ENCODE measurements around the gene RAPGEF4. TPM values are rescaled to one million over a fixed set of nuclear protein-coding genes. Genes with fewer than 3 reads are reported as not detected.
A peak's percentile ranks its signal among the peaks of the same experiment; 100 is the strongest.

Gene RAPGEF4
- 10 to 100 TPM in 4 of 6 experiments, 1 to 10 TPM in 2; 9.5 to 18.4 (median 14.7) TPM for total RNA-seq
- long read RNA-seq, partial matches to known transcripts: 4 of 5 reads
- long read RNA-seq, other reads (novel, unspliced or antisense): 1 of 5 reads

DNA sequence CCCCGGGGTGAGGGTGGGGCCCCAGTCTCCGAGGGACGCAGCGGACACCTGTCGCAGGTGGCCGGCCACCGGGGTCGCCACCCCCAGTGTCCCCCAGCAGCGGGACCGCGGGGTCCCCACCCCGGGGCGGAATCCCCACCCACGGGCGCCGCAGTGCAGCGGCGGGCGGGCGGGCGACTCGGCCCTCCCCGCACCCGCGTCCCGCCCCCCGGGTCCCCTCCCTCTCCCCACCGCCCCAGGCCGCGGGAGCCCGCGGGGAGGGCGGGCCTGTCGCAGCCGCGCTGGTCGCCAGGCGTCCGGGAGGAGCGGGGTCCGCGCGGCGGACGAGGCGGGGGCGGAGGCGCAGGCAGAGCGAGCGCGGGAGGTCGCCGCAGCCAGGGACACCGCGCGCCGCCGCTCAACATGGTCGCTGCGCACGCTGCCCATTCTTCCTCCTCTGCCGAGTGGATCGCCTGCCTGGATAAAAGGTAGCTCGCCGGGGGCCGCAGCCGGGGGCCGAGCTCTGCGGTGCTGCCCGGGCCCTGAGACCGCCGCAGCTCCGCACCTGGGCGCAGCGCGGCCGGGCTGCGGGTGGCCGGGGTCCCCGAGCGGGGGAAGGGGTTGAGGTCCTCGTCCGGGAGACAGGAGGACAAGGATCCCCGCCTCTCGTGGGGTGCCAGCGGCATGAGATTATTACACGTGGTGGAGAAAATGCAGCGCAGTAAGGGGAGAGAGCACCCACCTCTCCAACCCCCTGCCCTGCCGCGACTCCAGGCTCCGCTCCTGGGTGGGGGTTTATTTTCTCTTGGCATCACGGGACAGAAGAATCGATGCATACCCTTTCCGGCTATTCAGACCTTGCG, at the start of gene RAPGEF4:
RAPGEF4 (plus strand) TSS at position 264 of the 842 bp plus-strand sequence; CDS start at position 403, 139 bp downstream.
- WGBS (ENCODE audit: insufficient coverage, low coverage, low lambda C conversion rate, missing lambda C conversion rate): 1% methylated on average over 22 of the region's 95 CpGs
- peak; percentile 20 for TF ChIP-seq POLR2A (IDR thresholded peaks at IDR 0.05)
- TF ChIP-seq, protein P1, sequence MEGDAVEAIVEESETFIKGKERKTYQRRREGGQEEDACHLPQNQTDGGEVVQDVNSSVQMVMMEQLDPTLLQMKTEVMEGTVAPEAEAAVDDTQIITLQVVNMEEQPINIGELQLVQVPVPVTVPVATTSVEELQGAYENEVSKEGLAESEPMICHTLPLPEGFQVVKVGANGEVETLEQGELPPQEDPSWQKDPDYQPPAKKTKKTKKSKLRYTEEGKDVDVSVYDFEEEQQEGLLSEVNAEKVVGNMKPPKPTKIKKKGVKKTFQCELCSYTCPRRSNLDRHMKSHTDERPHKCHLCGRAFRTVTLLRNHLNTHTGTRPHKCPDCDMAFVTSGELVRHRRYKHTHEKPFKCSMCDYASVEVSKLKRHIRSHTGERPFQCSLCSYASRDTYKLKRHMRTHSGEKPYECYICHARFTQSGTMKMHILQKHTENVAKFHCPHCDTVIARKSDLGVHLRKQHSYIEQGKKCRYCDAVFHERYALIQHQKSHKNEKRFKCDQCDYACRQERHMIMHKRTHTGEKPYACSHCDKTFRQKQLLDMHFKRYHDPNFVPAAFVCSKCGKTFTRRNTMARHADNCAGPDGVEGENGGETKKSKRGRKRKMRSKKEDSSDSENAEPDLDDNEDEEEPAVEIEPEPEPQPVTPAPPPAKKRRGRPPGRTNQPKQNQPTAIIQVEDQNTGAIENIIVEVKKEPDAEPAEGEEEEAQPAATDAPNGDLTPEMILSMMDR (IDR thresholded peaks at IDR 0.05): no peak
- no peaks in the 10 kb centered on the region for H3K36me3 ChIP-seq
- no peaks in the 10 kb centered on the region for H3K4me1 ChIP-seq
- DNase-seq (peak in 1 of 3 donors; percentile 36), ATAC-seq (peak; percentile 63 to 81 (median 69))
- no peak within 1 kb of the TSS for H3K27ac ChIP-seq
- H3K9me3 ChIP-seq: no peaks in the 10 kb centered on the region
- peak within 1 kb of the TSS; percentile 64 to 67 (median 66) for H3K4me3 ChIP-seq
- no peaks in the 10 kb centered on the region for H3K27me3 ChIP-seq
- intact Hi-C loops (cut with DNase I): no loop called here

DNA sequence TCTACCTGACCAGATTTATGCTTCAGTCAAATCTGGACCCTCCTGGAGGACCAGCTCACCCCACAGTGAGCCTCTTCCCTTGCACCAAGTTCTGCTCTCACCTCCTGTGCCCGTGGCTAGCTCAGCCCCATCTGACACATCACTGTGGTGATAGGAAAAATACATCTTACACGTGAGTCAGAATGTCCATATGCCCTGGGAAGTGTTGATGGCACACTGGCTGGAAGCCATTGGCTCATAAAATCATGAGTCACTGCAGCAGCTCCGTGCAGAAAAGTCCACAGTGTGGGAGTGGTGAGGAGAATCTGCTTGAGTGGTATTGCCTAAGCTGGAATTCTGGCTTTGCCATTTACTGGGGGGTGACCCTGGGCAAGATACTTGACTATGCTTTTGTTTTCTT, 42.6 kb upstream of the RAPGEF4 start:
- peak in 1 of 3 donors; percentile 39 for DNase-seq
- ATAC-seq: peak in 1 of 4 donors; percentile 97

DNA sequence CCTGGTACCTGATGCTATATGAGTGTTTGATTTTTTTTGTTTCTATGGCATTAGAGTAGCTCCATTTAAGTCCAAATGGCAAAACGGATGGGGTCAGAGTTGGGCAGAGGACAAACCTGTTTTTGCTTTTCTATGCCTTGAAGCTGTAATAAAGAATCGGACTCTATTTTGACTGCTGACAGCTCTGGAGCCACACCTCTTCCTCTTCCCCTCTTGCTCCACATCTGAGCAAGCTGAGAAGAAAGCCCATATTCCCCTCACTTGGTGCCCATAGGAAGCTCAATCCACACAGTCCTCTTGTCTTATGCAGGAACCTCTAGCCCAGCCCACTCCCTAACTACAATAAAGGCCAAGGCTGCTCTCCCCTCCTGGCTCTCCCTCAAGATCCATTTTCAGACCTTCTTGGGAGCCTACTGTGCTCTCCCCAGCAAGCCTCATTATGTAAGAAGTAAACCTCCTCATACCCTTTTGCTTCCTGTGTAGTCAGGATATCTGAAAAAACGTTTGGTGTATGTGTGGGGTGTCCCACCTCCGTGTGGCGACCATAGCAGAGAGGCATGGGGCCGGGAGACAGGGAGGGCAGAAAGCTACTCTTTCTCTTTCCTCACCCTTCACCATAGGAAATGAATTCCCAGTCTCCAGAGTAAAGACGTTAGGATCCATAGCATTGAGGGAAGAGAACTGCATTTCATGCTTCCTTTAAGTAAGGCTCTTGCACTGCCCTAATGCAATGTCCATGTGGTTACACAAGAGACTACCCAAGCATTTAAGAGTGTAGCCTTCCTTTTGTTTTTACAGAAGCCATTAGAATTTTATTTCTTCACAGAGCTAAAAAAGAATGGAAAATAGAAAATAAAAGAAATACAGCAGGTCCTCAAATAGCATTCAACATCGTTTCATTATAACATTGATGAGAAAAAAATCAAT, 41.9 kb upstream of the RAPGEF4 start:
- H3K9me3 ChIP-seq: no peaks in the 10 kb centered on the region
- intact Hi-C loops (cut with DNase I): no loop called here
- 53% methylated on average over 8 of the region's 8 CpGs for WGBS (ENCODE audit: insufficient coverage, low coverage, low lambda C conversion rate, missing lambda C conversion rate)
- H3K4me1 ChIP-seq: no peaks in the 10 kb centered on the region
- no peak for TF ChIP-seq POLR2A (IDR thresholded peaks at IDR 0.05)
- TF ChIP-seq, protein P1 (IDR thresholded peaks at IDR 0.05): no peak
- DNase-seq (no peak), ATAC-seq (no peak)
- no peak overlapping the region for H3K4me3 ChIP-seq
- H3K36me3 ChIP-seq: no peaks in the 10 kb centered on the region
- H3K27me3 ChIP-seq: no peaks in the 10 kb centered on the region
- H3K27ac ChIP-seq: no peak overlapping the region

More for the DNA sequence above, 42.6 kb upstream of the RAPGEF4 start:
- H3K9me3 ChIP-seq: no peaks in the 10 kb centered on the region
- intact Hi-C loops (cut with DNase I): no loop called here
- H3K27me3 ChIP-seq: no peaks in the 10 kb centered on the region
- TF ChIP-seq POLR2A (IDR thresholded peaks at IDR 0.05): no peak
- TF ChIP-seq, protein P1 (IDR thresholded peaks at IDR 0.05): no peak
- H3K4me1 ChIP-seq: no peaks in the 10 kb centered on the region
- WGBS (ENCODE audit: insufficient coverage, low coverage, low lambda C conversion rate, missing lambda C conversion rate): 7% methylated on average over 2 of the region's 3 CpGs
- H3K4me3 ChIP-seq: no peak overlapping the region
- H3K27ac ChIP-seq: no peak overlapping the region
- no peaks in the 10 kb centered on the region for H3K36me3 ChIP-seq

DNA sequence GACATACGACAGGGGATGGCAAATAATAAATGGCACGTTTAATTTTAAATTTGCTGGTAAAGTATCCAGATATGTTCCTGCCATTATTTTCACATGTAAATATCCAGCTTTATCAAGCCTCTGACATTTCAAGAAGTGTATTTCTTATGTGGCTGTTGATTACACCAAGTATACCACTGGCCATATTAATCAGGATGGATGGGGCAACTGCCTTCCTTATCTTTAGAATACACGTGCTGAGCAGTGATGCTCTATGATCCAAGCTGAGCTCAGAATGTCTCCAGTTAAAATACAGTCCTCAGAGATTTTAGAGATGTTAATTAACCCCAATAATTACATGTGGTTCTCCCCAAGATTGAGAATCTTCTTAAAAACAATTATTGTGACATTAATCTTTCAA, 38.3 kb upstream of the RAPGEF4 start:
- intact Hi-C loops (cut with DNase I): no loop called here
- Histone ChIP-seq H3K27me3 (no peaks in the 10 kb centered on the region), H3K9me3 (no peaks in the 10 kb centered on the region), H3K4me1 (no peaks in the 10 kb centered on the region), H3K27ac (no peak overlapping the region), H3K36me3 (no peaks in the 10 kb centered on the region), H3K4me3 (no peak overlapping the region)
- TF ChIP-seq, protein P1 (IDR thresholded peaks at IDR 0.05): no peak
- TF ChIP-seq POLR2A (IDR thresholded peaks at IDR 0.05): no peak
- DNase-seq (no peak), ATAC-seq (no peak)
- WGBS (ENCODE audit: insufficient coverage, low coverage, low lambda C conversion rate, missing lambda C conversion rate): 69% methylated on average over 3 of the region's 3 CpGs
